Natural killer cell (primary cell): Measurements from ENCODE around the gene LZIC. TPM values are rescaled to one million over a fixed set of nuclear protein-coding genes. Genes with fewer than 3 reads are reported as not detected.

Experiments
- ATAC-seq, 3 donors: fragments of 150-1000 bp in 2 of 3; fragments of 200-7000 bp in 1 of 3; cut with Tn5 transposase; 1 replicate in 1 of 3; 2 replicates in 2 of 3; pipeline ENCODE4 v1.10.0; 2021; ENCODE audit warnings: mild to moderate bottlenecking in 2 of 3, moderate library complexity in 2 of 3
- DNase-seq, 2 donors: peaks; one replicate each; pipeline versions ENCODE4 v3.0.0 to v3.0.0-alpha.2; 2013 to 2021; ENCODE audit warnings: mixed read lengths in 1 of 2
- H3K27ac ChIP-seq: one replicate; pipeline ENCODE4 v1.5.1; 2013; ENCODE audit warnings: mild to moderate bottlenecking, low read length
- H3K27me3 ChIP-seq: one replicate; pipeline ENCODE4 v1.6.1; 2013; ENCODE audit warnings: low read length; ENCODE audit not compliant: control insufficient read depth, insufficient read depth
- H3K36me3 ChIP-seq: one replicate; pipeline ENCODE4 v1.6.1; 2013; ENCODE audit warnings: low read length; ENCODE audit not compliant: control insufficient read depth, insufficient read depth
- H3K4me1 ChIP-seq: one replicate; pipeline ENCODE4 v1.6.1; 2013; ENCODE audit warnings: low read length; ENCODE audit not compliant: control insufficient read depth, insufficient read depth
- H3K4me3 ChIP-seq: one replicate; pipeline ENCODE4 v1.5.1; 2013; ENCODE audit warnings: low read length
- H3K9me3 ChIP-seq: one replicate; pipeline ENCODE4 v1.6.1; 2013; ENCODE audit warnings: low read length; ENCODE audit not compliant: control insufficient read depth, insufficient read depth
- H3K27ac Mint-ChIP-seq, 2 donors: one replicate each; pipeline ENCODE4 v1.8.0; 2022; ENCODE audit warnings: mild to moderate bottlenecking in 2 of 2, mixed read lengths in 2 of 2, moderate library complexity in 1 of 2
- H3K27me3 Mint-ChIP-seq, 2 donors: one replicate each; pipeline ENCODE4 v1.8.0; 2022; ENCODE audit warnings: low read depth in 2 of 2, mixed read lengths in 2 of 2
- H3K36me3 Mint-ChIP-seq: one replicate; pipeline ENCODE4 v1.8.0; 2022; ENCODE audit warnings: mixed read lengths
- H3K4me1 Mint-ChIP-seq, 2 donors: one replicate each; pipeline ENCODE4 v1.8.0; 2022; ENCODE audit warnings: mixed read lengths in 2 of 2
- H3K4me3 Mint-ChIP-seq: one replicate; pipeline ENCODE4 v1.8.0; 2022; ENCODE audit warnings: mild to moderate bottlenecking, moderate library complexity, mixed read lengths
- H3K9me3 Mint-ChIP-seq, 2 donors: one replicate each; pipeline ENCODE4 v1.8.0; 2022; ENCODE audit warnings: mixed read lengths in 2 of 2
- CTCF ChIP-seq: fragments of 200-600 bp; IDR thresholded peaks from one replicate; pipeline ENCODE4 v1.8.0; 2022; ENCODE audit warnings: antibody characterized with exemption
- WGBS: methylation state at CpG from one replicate; pipeline ENCODE4 v1.1.7; 2013; ENCODE audit warnings: missing lambda C conversion rate; ENCODE audit not compliant: insufficient coverage; 5-methylcytosine and 5-hydroxymethylcytosine counted together
- intact Hi-C: fragments of 100-400 bp; cut with micrococcal nuclease; formaldehyde crosslinking; loops from one replicate; pipeline ENCODE4 v1.14.2; 2022
- total RNA-seq, 4 donors: library from RNA; stranded (reverse); fragments of 120-200 nt in 1 of 4; gene quantifications; one replicate each; pipeline versions ENCODE4 v1.2.3 to v1.2.4, GENCODE V29; 2013 to 2022

Gene LZIC
- total RNA-seq, 3 donors from 2014 or later (not counting 1 experiment from before 2014, with no cell fraction given), result 19.5 to 21.9 (median 21.7) TPM

GRCh38 chr1:9892563-9893528, 50.3 kb downstream of the LZIC start:
- no peaks in the 10 kb centered on the region for H3K9me3 Mint-ChIP-seq
- no peaks in the 10 kb centered on the region for H3K9me3 ChIP-seq
- peaks cover 25 to 27% of the 10 kb centered on the region in 2 donors for H3K4me1 Mint-ChIP-seq
- no peaks in the 10 kb centered on the region for H3K27me3 Mint-ChIP-seq
- DNase-seq (no peak), ATAC-seq (no peak)
- H3K27ac ChIP-seq, result no peak overlapping the region
- intact Hi-C loops, result no loop called here
- H3K27me3 ChIP-seq, result no peaks in the 10 kb centered on the region
- H3K4me3 Mint-ChIP-seq, result no peak overlapping the region
- WGBS, result 68% methylated on average over 13 of the region's 14 CpGs
- H3K36me3 Mint-ChIP-seq, result no peaks in the 10 kb centered on the region
- no peak overlapping the region for H3K4me3 ChIP-seq
- H3K27ac Mint-ChIP-seq, result peak overlapping the region; percentile 12 to 42
- TF ChIP-seq CTCF, result no peak
- peaks cover 4% of the 10 kb centered on the region for H3K36me3 ChIP-seq
- H3K4me1 ChIP-seq, result peaks cover 5% of the 10 kb centered on the region

DNA sequence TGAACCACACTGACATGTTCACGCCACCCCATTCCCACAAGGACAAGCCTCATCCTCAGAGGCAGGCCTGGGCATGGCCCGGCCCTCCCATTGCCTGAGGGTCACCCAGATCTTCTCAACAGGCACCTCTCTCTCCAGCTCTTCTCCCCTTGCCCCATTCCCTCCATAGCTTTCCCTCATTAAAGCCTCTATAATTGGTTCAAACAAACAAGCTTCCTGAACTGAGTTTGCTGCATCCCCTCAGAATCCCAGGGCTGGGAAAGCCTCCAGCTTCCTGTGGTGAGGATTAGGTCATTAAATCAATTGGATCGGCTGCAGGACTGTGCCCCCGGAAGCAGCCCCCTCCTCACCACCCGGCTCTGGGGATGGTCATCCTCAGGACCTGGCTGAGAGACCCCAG, 52.0 kb downstream of the LZIC start:
- Histone ChIP-seq H3K27me3 (no peaks in the 10 kb centered on the region), H3K9me3 (no peaks in the 10 kb centered on the region), H3K36me3 (peaks cover 6% of the 10 kb centered on the region), H3K27ac (no peak overlapping the region), H3K4me3 (no peak overlapping the region), H3K4me1 (peaks cover 5% of the 10 kb centered on the region)
- Mint-ChIP-seq H3K27me3 (no peaks in the 10 kb centered on the region), H3K4me3 (no peak overlapping the region), H3K4me1 (peaks cover 25 to 27% of the 10 kb centered on the region in 2 donors), H3K9me3 (no peaks in the 10 kb centered on the region), H3K36me3 (no peaks in the 10 kb centered on the region), H3K27ac (no peak overlapping the region)
- TF ChIP-seq CTCF, result no peak
- DNase-seq (no peak), ATAC-seq (no peak)
- intact Hi-C loops, result no loop called here
- 86% methylated on average over 5 of the region's 5 CpGs for WGBS

DNA sequence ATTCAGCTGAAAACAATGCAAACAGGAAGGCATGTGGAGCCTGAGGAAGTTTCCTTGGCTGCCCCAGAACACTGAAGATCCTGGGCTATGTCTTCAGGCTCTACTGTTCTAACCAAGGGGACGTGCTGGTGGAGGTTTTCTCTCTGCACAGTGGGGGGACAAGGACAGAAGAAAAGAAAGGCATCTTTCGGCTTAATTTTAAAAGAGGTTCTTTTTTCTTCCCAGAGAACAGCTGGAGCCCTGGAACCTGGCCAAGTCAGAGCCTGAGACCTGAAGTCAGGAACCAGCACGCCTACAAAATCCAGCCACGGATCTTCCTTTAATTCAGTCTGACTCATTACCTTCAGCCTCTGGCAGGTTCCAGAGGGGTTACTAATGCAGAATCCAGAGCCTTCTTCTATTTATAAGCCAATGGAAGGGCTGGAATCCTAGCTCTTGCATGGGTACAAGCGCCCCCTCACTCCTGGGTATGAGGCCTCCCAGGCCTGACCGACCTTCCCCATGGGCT, 52.9 kb downstream of the LZIC start:
- intact Hi-C loops, result no loop called here
- Mint-ChIP-seq H3K27me3 (no peaks in the 10 kb centered on the region), H3K9me3 (no peaks in the 10 kb centered on the region), H3K4me3 (no peak overlapping the region), H3K36me3 (no peaks in the 10 kb centered on the region), H3K27ac (no peak overlapping the region), H3K4me1 (peaks cover 25 to 28% of the 10 kb centered on the region in 2 donors)
- ATAC-seq (no peak), DNase-seq (no peak)
- Histone ChIP-seq H3K27ac (no peak overlapping the region), H3K4me3 (no peak overlapping the region), H3K4me1 (peaks cover 5% of the 10 kb centered on the region), H3K27me3 (no peaks in the 10 kb centered on the region), H3K9me3 (no peaks in the 10 kb centered on the region), H3K36me3 (peaks cover 6% of the 10 kb centered on the region)
- TF ChIP-seq CTCF, result no peak
- 65% methylated on average over 6 of the region's 6 CpGs for WGBS
